ENCODE measurements around the gene ABCC1.
A peak's percentile ranks its signal among the peaks of the same experiment; 100 is the strongest.

Gene ABCC1

GRCh38 chr16:15949210-15950160 lies at the start of gene ABCC1 (continued):
- peak; percentile 10; the same call in 1 of the 2 replicates for TF ChIP-seq ZBTB20 (tag by site-specific recombination; IDR thresholded peaks at IDR 0.05)
- TF ChIP-seq ZNF423 (tag by site-specific recombination; IDR thresholded peaks at IDR 0.05): no peak
- no peak for TF ChIP-seq ZSCAN4 (tag by site-specific recombination; IDR thresholded peaks at IDR 0.05)
- no peak for TF ChIP-seq SALL2 (tag by site-specific recombination; IDR thresholded peaks at IDR 0.05; ENCODE audit: borderline replicate concordance)

GRCh38 chr16:15900357-15900756 lies 49.1 kb upstream of the ABCC1 start:
- POLR2A ChIA-PET: interaction anchor here (2.1 kb wide), 1 partner anchor 12 kb away, joined by 18 read pairs; the partner anchor contains the start of gene CEP20
- H3K9me3 ChIP-seq (ENCODE audit: control insufficient read depth, insufficient read depth, low read depth, low read length): no peaks in the 10 kb centered on the region
- CTCF ChIA-PET: interaction anchor here (0.7 kb wide), 1 partner anchor 294 kb away, joined by 3 read pairs; no protein-coding TSS in a partner anchor
- 0 out of 2 replicates have a peak, but pooled peaks cover 2% of the 10 kb centered on the region for H3K4me1 ChIP-seq (ENCODE audit: control insufficient read depth, insufficient read depth, low read length)
- no peaks in the 10 kb centered on the region for H3K36me3 ChIP-seq (ENCODE audit: control insufficient read depth in 2 of 2, insufficient read depth in 1 of 2, low read length in 2 of 2)
- no peak for TF ChIP-seq ZNF274 (IDR thresholded peaks at IDR 0.05; ENCODE audit: low read length)
- no peak for TF ChIP-seq ZNF274 (tag by site-specific recombination; IDR thresholded peaks at IDR 0.05; ENCODE audit: borderline replicate concordance)
- no peak for TF ChIP-seq GLI4 (tag by site-specific recombination; IDR thresholded peaks at IDR 0.05)
- no peak for TF ChIP-seq ZNF155 (tag by site-specific recombination; IDR thresholded peaks at IDR 0.05)
- TF ChIP-seq ZNF610 (tag by site-specific recombination; IDR thresholded peaks at IDR 0.05; ENCODE audit: borderline replicate concordance): no peak
- no peak for TF ChIP-seq WT1 (tag by site-specific recombination; IDR thresholded peaks at IDR 0.05)
- no peak for TF ChIP-seq ZBTB8A (tag by site-specific recombination; IDR thresholded peaks at IDR 0.05)
- TF ChIP-seq AEBP2 (tag by site-specific recombination; IDR thresholded peaks at IDR 0.05; ENCODE audit: borderline replicate concordance): no peak
- TF ChIP-seq IKZF3 (tag by site-specific recombination; IDR thresholded peaks at IDR 0.05): no peak
- no peak for TF ChIP-seq ZNF280C (tag by site-specific recombination; IDR thresholded peaks at IDR 0.05)
- no peak for TF ChIP-seq MYNN (tag by site-specific recombination; IDR thresholded peaks at IDR 0.05; ENCODE audit: borderline replicate concordance)
- no peak for TF ChIP-seq ZNF692 (tag by site-specific recombination; IDR thresholded peaks at IDR 0.05)
- TF ChIP-seq ZSCAN4 (tag by site-specific recombination; IDR thresholded peaks at IDR 0.05): no peak
- no peak for TF ChIP-seq ZBTB1 (tag by site-specific recombination; IDR thresholded peaks at IDR 0.05)
- no peak for TF ChIP-seq ZNF266 (tag by site-specific recombination; IDR thresholded peaks at IDR 0.05; ENCODE audit: low read depth)
- no peak for TF ChIP-seq ZNF585B (tag by site-specific recombination; IDR thresholded peaks at IDR 0.05)
- TF ChIP-seq ZNF184 (tag by site-specific recombination; IDR thresholded peaks at IDR 0.05): no peak
- TF ChIP-seq RBAK (tag by site-specific recombination; IDR thresholded peaks at IDR 0.05): no peak
- no peak overlapping the region for H3K27ac ChIP-seq (ENCODE audit: extremely low read depth, low read depth, low read length)
- H3K4me3 ChIP-seq (ENCODE audit: low read depth, low read length): no peak overlapping the region
